Measurements from ENCODE around the gene FUBP1. TPM values are rescaled to one million over a fixed set of nuclear protein-coding genes. Genes with fewer than 3 reads are reported as not detected.

FUBP1 gene
- total RNA-seq, 1 experiment from 2014 or later = 169 TPM

- TF ChIP-seq CTCF (IDR thresholded peaks at IDR 0.05; ENCODE audit: unreplicated experiment) = no peak
- no peaks in the 10 kb centered on the region for H3K27me3 Mint-ChIP-seq (ENCODE audit: insufficient read depth, unreplicated experiment)
- no peaks in the 10 kb centered on the region for H3K9me3 Mint-ChIP-seq (ENCODE audit: unreplicated experiment)
- DNase-seq (ENCODE audit: unreplicated experiment) = no peak
- peaks cover 5% of the 10 kb centered on the region for H3K4me1 Mint-ChIP-seq (ENCODE audit: insufficient read depth, unreplicated experiment)
- no peak overlapping the region for H3K27ac Mint-ChIP-seq (ENCODE audit: low read depth, unreplicated experiment)
- no TSS peak for BruUV-seq (replicated peaks)
- intact Hi-C loops (cut with micrococcal nuclease) = no loop called here
- H3K4me3 Mint-ChIP-seq (ENCODE audit: unreplicated experiment) = no peak overlapping the region
- CTCF ChIA-PET = no interaction called here
- POLR2A ChIA-PET = interaction anchor here (1.0 kb wide), 1 partner anchor 26 kb away, joined by 3 read pairs; no protein-coding TSS in a partner anchor
- peaks cover 54% of the 10 kb centered on the region for H3K36me3 Mint-ChIP-seq (ENCODE audit: insufficient read depth, unreplicated experiment)
Observed at GRCh38 chr1:77940921-77941570, 37.8 kb downstream of the FUBP1 start.

GRCh38 chr1:77938651-77939050, 40.2 kb downstream of the FUBP1 start:
- Mint-ChIP-seq H3K4me1 (ENCODE audit: insufficient read depth, unreplicated experiment) (peaks cover 5% of the 10 kb centered on the region), H3K9me3 (ENCODE audit: unreplicated experiment) (no peaks in the 10 kb centered on the region), H3K36me3 (ENCODE audit: insufficient read depth, unreplicated experiment) (peaks cover 43% of the 10 kb centered on the region), H3K27ac (ENCODE audit: low read depth, unreplicated experiment) (no peak overlapping the region), H3K4me3 (ENCODE audit: unreplicated experiment) (no peak overlapping the region), H3K27me3 (ENCODE audit: insufficient read depth, unreplicated experiment) (no peaks in the 10 kb centered on the region)
- POLR2A ChIA-PET = interaction anchor here (0.6 to 1.2 kb wide), 2 partner anchors 23 to 67 kb away, joined by 3 to 4 read pairs; no protein-coding TSS in a partner anchor
- no peak for DNase-seq (ENCODE audit: unreplicated experiment)
- intact Hi-C loops (cut with micrococcal nuclease) = no loop called here
- no peak for TF ChIP-seq CTCF (IDR thresholded peaks at IDR 0.05; ENCODE audit: unreplicated experiment)
- no TSS peak for BruUV-seq (replicated peaks)
- CTCF ChIA-PET = no interaction called here

- Mint-ChIP-seq H3K4me3 (ENCODE audit: unreplicated experiment) (no peak overlapping the region), H3K36me3 (ENCODE audit: insufficient read depth, unreplicated experiment) (peaks cover 10% of the 10 kb centered on the region), H3K9me3 (ENCODE audit: unreplicated experiment) (no peaks in the 10 kb centered on the region), H3K4me1 (ENCODE audit: insufficient read depth, unreplicated experiment) (no peaks in the 10 kb centered on the region), H3K27me3 (ENCODE audit: insufficient read depth, unreplicated experiment) (no peaks in the 10 kb centered on the region), H3K27ac (ENCODE audit: low read depth, unreplicated experiment) (no peak overlapping the region)
- CTCF ChIA-PET = no interaction called here
- BruUV-seq (replicated peaks) = no TSS peak
- intact Hi-C loops (cut with micrococcal nuclease) = no loop called here
- POLR2A ChIA-PET = no interaction called here
- TF ChIP-seq CTCF (IDR thresholded peaks at IDR 0.05; ENCODE audit: unreplicated experiment) = no peak
- no peak for DNase-seq (ENCODE audit: unreplicated experiment)
Observed at GRCh38 chr1:77929806-77930205, 49.1 kb downstream of the FUBP1 start.

DNA sequence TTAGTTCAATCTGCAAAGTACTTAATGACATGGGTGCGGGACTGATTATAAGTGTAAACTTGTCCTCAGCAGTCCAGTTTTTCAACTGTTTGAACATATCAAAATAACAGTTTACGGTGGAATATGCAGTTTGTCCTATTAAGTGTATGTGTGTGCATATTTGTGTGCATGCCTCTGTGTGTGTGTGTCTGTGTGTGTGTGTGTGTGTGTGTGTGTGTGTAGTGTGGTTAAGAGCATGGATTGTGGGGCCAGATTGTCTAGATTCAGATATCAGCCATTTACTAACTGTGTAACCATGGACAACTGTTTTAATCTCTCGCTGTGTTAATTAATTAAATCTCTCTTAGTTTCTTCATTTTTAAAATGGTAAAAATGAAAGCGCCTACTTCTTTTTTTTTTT, 51.5 kb downstream of the FUBP1 start:
- no peak for DNase-seq (ENCODE audit: unreplicated experiment)
- no peak overlapping the region for H3K4me3 Mint-ChIP-seq (ENCODE audit: unreplicated experiment)
- BruUV-seq (replicated peaks) = no TSS peak
- H3K27me3 Mint-ChIP-seq (ENCODE audit: insufficient read depth, unreplicated experiment) = no peaks in the 10 kb centered on the region
- intact Hi-C loops (cut with micrococcal nuclease) = no loop called here
- TF ChIP-seq CTCF (IDR thresholded peaks at IDR 0.05; ENCODE audit: unreplicated experiment) = no peak
- H3K27ac Mint-ChIP-seq (ENCODE audit: low read depth, unreplicated experiment) = no peak overlapping the region
- POLR2A ChIA-PET = no interaction called here
- CTCF ChIA-PET = no interaction called here
- no peaks in the 10 kb centered on the region for H3K9me3 Mint-ChIP-seq (ENCODE audit: unreplicated experiment)
- no peaks in the 10 kb centered on the region for H3K4me1 Mint-ChIP-seq (ENCODE audit: insufficient read depth, unreplicated experiment)
- H3K36me3 Mint-ChIP-seq (ENCODE audit: insufficient read depth, unreplicated experiment) = peaks cover 10% of the 10 kb centered on the region
